GM12891 (cell line): ENCODE data around the gene ST6GALNAC1.
A peak's percentile ranks its signal among the peaks of the same experiment; 100 is the strongest.

Experiments used
- DNase-seq: peaks from one replicate; pipeline ENCODE4 v3.0.0; 2011; ENCODE audit warnings: low spot score; ENCODE audit not compliant: insufficient read length
- FAIRE-seq: peaks from 2 replicates; lab custom pipeline; 2011; peaks lifted over from hg19 to GRCh38; lab: Jason Lieb, UNC
- PAX5 ChIP-seq: IDR thresholded peaks from 2 replicates; pipeline ENCODE4 v1.6.1; 2011; ENCODE audit warnings: low read length, moderate library complexity, mild to moderate bottlenecking; ENCODE audit not compliant: insufficient read depth, severe bottlenecking
- POLR2A ChIP-seq: IDR thresholded peaks from 2 replicates; pipeline ENCODE4 v1.6.1; 2011; ENCODE audit warnings: low read depth, low read length, control low read depth
- POLR2AphosphoS5 ChIP-seq: IDR thresholded peaks from 2 replicates; pipeline ENCODE4 v1.6.1; 2011; ENCODE audit warnings: low read depth, low read length, control low read depth
- POU2F2 ChIP-seq: IDR thresholded peaks from 2 replicates; pipeline ENCODE4 v1.6.1; 2011; ENCODE audit warnings: low read depth, mild to moderate bottlenecking, control low read depth, low read length, moderate library complexity
- SPI1 ChIP-seq: IDR thresholded peaks from 2 replicates; pipeline ENCODE4 v1.6.1; 2011; ENCODE audit warnings: low read depth, low read length, control low read depth
- TAF1 ChIP-seq: IDR thresholded peaks from 2 replicates; pipeline ENCODE4 v1.6.1; 2011; ENCODE audit warnings: low read depth, low read length, control low read depth

The ST6GALNAC1 gene

DNA sequence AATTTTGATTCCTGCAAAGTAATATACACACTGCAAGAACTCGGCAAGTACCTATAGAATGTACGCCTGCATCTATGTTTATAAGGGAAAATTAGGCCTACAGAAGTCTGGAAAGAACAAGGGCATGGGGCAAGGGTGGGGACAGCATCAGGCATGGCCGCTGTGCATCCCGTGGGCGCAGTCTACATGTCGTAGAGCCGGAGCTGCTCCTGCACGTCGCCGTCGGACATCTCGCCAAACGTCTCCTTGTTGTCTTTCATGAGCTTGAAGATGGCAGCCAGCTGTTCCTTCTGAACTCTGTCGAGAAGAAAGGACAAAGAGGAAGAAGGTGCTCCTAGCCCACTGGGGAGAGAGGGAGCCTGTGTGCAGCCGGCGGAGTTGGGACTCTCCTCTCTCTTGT, 33.8 kb upstream of the ST6GALNAC1 start:
- TF ChIP-seq POLR2A (no peak), POU2F2 (no peak), SPI1 (no peak), TAF1 (no peak), POLR2AphosphoS5 (no peak), PAX5 (no peak)
- FAIRE-seq (no peak), DNase-seq (no peak)

DNA sequence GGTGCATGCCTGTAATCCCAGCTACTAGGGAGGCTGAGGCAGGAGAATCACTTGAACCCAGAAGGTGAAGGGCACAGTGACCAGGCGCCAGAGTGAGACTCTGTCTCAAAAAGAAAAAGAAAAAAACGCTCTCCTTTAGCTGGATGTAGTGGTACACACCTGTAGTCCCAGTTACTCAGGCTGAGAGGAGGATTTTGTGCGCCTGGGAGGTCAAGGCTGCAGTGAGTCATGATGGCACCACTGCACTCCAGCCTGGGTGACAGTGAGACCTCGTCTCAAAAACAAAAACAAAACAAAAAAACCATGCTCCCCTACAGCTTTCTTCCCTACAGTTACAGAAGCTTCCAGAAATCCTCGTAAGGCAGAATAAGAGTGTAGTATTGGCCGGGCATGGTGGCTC, 33.1 kb upstream of the ST6GALNAC1 start:
- FAIRE-seq (no peak), DNase-seq (no peak)
- TF ChIP-seq PAX5 = no peak
- no peak for TF ChIP-seq POLR2AphosphoS5
- no peak for TF ChIP-seq SPI1
- no peak for TF ChIP-seq POLR2A
- no peak for TF ChIP-seq TAF1
- TF ChIP-seq POU2F2 = no peak

GRCh38 chr17:76675648-76676047, 32.1 kb upstream of the ST6GALNAC1 start:
- no peak for DNase-seq
- FAIRE-seq = no peak
- TF ChIP-seq POLR2A = no peak
- no peak for TF ChIP-seq PAX5
- no peak for TF ChIP-seq SPI1
- no peak for TF ChIP-seq POLR2AphosphoS5

DNA sequence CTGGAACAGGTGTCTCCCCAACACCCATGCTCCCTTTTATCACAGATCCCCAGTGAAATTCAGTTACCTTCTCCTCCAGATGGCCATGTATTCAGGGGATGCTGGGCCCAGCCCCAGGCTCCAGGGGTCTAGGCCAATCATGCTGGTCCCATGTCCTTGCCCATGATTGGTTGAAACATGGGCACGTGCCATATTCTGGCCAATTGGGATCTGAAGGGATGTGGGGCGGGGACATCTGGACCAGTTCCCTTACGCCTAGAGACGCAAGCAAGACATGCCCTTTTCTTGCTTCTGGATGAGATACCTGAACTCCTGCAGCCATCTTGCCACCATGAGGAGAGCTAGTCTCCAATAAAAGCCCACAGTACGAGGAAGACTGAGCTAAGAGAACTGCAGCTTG, 31.0 kb upstream of the ST6GALNAC1 start:
- DNase-seq (no peak), FAIRE-seq (no peak)
- TF ChIP-seq TAF1 (no peak), POLR2A (no peak), SPI1 (no peak)

GRCh38 chr17:76673729-76674128, 30.2 kb upstream of the ST6GALNAC1 start:
- TF ChIP-seq POU2F2 (no peak), TAF1 (no peak), PAX5 (no peak), POLR2AphosphoS5 (no peak), SPI1 (no peak), POLR2A (no peak)
- FAIRE-seq = no peak
- DNase-seq = no peak

GRCh38 chr17:76672892-76673291, 29.3 kb upstream of the ST6GALNAC1 start:
- no peak for TF ChIP-seq POLR2AphosphoS5
- no peak for DNase-seq
- no peak for FAIRE-seq

GRCh38 chr17:76672270-76672851, 28.8 kb upstream of the ST6GALNAC1 start:
- peak; percentile 20 for FAIRE-seq

DNA sequence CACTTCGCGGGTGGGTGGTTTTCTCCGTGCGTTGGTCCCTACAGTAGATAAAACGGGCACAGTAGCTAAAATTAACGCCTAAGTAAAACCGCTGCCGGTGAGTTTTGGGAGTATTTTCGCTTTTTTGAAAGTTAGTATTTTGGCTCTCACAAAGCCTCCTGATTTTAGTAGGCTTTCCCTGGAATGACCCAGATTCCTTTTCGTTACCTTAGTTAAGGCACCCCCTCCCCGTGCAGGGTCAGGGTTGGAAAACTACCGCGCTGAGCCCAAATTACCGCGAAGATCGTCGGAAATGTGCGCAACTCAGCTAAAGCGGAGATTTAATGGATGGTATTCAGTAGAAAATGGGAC, 28.3 kb upstream of the ST6GALNAC1 start:
- DNase-seq = no peak
- peak; percentile 33 for FAIRE-seq
- TF ChIP-seq TAF1 (no peak), SPI1 (no peak), POLR2AphosphoS5 (peak; percentile 46; the same call in 1 of the 2 replicates), POU2F2 (no peak), PAX5 (no peak), POLR2A (peak; percentile 74; the same call in 1 of the 2 replicates)

More at GRCh38 chr17:76672270-76672851, 28.8 kb upstream of the ST6GALNAC1 start:
- TF ChIP-seq PAX5 (no peak), TAF1 (no peak), POLR2A (no peak), POLR2AphosphoS5 (no peak), POU2F2 (no peak), SPI1 (no peak)
- no peak for DNase-seq

DNA sequence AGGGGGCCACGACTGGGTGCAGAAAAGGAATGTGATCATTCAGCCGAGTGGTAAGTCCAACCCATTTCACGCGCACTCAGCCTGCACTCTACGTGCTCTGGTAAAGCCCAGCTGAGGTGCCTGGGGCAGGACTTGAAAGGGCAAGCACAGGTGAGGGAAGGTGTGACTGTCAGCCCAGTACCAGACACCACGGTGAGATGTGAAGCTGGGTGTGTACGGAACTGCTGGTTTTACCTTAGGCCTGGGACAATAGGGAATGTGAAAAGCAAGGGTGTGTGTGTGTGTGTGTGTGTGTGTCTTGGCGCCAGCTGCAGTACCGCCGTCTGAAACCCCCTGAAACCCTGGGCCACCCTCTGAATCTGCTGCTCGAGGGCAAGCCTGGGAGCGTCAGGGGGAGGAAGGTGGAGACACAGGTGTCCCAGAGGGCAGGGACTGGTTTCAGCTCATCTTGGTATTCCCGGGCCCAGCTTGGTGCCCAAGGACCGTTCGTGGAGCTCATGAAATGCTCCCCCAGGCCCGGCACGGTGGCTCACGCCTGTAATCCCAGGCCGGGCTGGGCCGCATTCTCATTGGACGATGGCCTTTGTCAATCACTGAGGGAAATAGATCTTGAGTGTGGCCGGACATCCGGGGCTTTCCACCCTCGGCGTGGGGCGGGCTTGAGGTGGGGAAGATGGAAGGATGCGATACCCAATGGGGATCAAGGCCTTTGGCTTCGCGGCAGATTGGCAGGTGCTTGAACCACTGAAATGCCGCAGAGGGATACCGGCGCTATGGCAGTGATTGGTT, 27.8 kb upstream of the ST6GALNAC1 start:
- peak; percentile 98 for FAIRE-seq
- TF ChIP-seq POLR2AphosphoS5 = peak; percentile 49
- TF ChIP-seq POLR2A = no peak; the same call in 1 of the 2 replicates
- peak; percentile 94 for DNase-seq

- DNase-seq = no peak
- FAIRE-seq = no peak
- no peak for TF ChIP-seq POLR2A
- TF ChIP-seq POU2F2 = no peak
- no peak for TF ChIP-seq POLR2AphosphoS5
- TF ChIP-seq SPI1 = no peak
- no peak for TF ChIP-seq TAF1
- no peak for TF ChIP-seq PAX5
Observed at GRCh38 chr17:76670718-76671122, 27.2 kb upstream of the ST6GALNAC1 start.
